Suprapubic skin (tissue), 4 donors: ENCODE measurements around the gene USP5. TPM values are rescaled to one million over a fixed set of nuclear protein-coding genes. Genes with fewer than 3 reads are reported as not detected.

Source experiments
- DNase-seq, 2 donors: peaks; one replicate each; pipeline ENCODE4 v3.0.0-alpha.2; 2019; ENCODE audit warnings: low spot score in 2 of 2
- H3K27ac ChIP-seq: fragments of 200-600 bp; sonication (generic); one replicate; pipeline ENCODE4 v1.5.1; 2019
- H3K27me3 ChIP-seq: fragments of 200-600 bp; sonication (generic); one replicate; pipeline ENCODE4 v1.5.1; 2019
- H3K36me3 ChIP-seq: fragments of 200-600 bp; sonication (generic); one replicate; pipeline ENCODE4 v1.5.1; 2019
- H3K4me1 ChIP-seq: fragments of 200-600 bp; sonication (generic); one replicate; pipeline ENCODE4 v1.5.1; 2019
- H3K4me3 ChIP-seq: fragments of 200-600 bp; sonication (generic); one replicate; pipeline ENCODE4 v1.5.1; 2019; ENCODE audit warnings: mild to moderate bottlenecking
- H3K9me3 ChIP-seq: fragments of 200-600 bp; sonication (generic); one replicate; pipeline ENCODE4 v1.5.1; 2019
- CTCF ChIP-seq, 2 donors: fragments of 200-600 bp in 1 of 2; fragments of 450-650 bp in 1 of 2; sonication (generic) in 1 of 2; IDR thresholded peaks; one replicate each; pipeline ENCODE4 v1.5.1; 2016 to 2019; ENCODE audit warnings: antibody characterized with exemption in 2 of 2, mild to moderate bottlenecking in 1 of 2, moderate library complexity in 1 of 2
- EP300 ChIP-seq: sonication (generic); formaldehyde crosslinking; IDR thresholded peaks from one replicate; pipeline ENCODE4 v1.6.1; 2017; ENCODE audit warnings: antibody characterized with exemption
- POLR2A ChIP-seq, 2 donors: fragments of 450-650 bp; IDR thresholded peaks; one replicate each; pipeline ENCODE4 v1.6.1; 2017; ENCODE audit warnings: antibody characterized with exemption in 2 of 2, mild to moderate bottlenecking in 2 of 2, moderate library complexity in 2 of 2
- POLR2AphosphoS5 ChIP-seq, 3 donors: sonication (generic); formaldehyde crosslinking; IDR thresholded peaks; one replicate each; pipeline ENCODE4 v1.6.1; 2017; ENCODE audit warnings: antibody characterized with exemption in 3 of 3
- WGBS: methylation state at CpG from one replicate; pipeline ENCODE4 v1.1.5; 2018; 5-methylcytosine and 5-hydroxymethylcytosine counted together
- total RNA-seq, 4 donors: library from RNA; depleted of rRNA; stranded (reverse); fragments of >200 nt; gene quantifications; one replicate each; pipeline ENCODE4 v1.1.0, GENCODE V29; 2016

The USP5 gene
- total RNA-seq = 10 to 100 TPM; 54.7 to 71.8 (median 68.9) TPM

- H3K4me1 ChIP-seq = peaks cover 24% of the 10 kb centered on the region
- under 1% methylated on average over 29 of the region's 65 CpGs for WGBS
- no peaks in the 10 kb centered on the region for H3K9me3 ChIP-seq
- H3K27me3 ChIP-seq = no peaks in the 10 kb centered on the region
- peaks cover 33% of the 10 kb centered on the region for H3K36me3 ChIP-seq
- peak; percentile 99 for DNase-seq
- peak within 1 kb of the TSS; percentile 64 for H3K4me3 ChIP-seq
- H3K27ac ChIP-seq = peak within 1 kb of the TSS; percentile 85
- TF ChIP-seq CTCF (IDR thresholded peaks at IDR 0.05) (no peak), POLR2AphosphoS5 (IDR thresholded peaks at IDR 0.05) (peak in 2 of 3 donors; percentile 64 to 87)
Measured at GRCh38 chr12:6851921-6852650, at the start of gene USP5. TSS of gene USP5 (plus strand) at chr12:6852150. CDS start at chr12:6852180, 30 bp downstream.

- TF ChIP-seq CTCF (IDR thresholded peaks at IDR 0.05) = no peak
- no peak for TF ChIP-seq POLR2AphosphoS5 (IDR thresholded peaks at IDR 0.05)
- TF ChIP-seq EP300 = no peak
- TF ChIP-seq POLR2A (IDR thresholded peaks at IDR 0.05) = no peak
- WGBS = 46% methylated on average over 1 of the region's 1 CpG
- H3K36me3 ChIP-seq = no peaks in the 10 kb centered on the region
- DNase-seq = no peak
- no peak overlapping the region for H3K27ac ChIP-seq
- no peaks in the 10 kb centered on the region for H3K27me3 ChIP-seq
- H3K4me1 ChIP-seq = no peaks in the 10 kb centered on the region
- H3K4me3 ChIP-seq = no peak overlapping the region
- H3K9me3 ChIP-seq = no peaks in the 10 kb centered on the region
Measured at GRCh38 chr12:6807170-6807569, 44.8 kb upstream of the USP5 start.

GRCh38 chr12:6809056-6809455, 42.9 kb upstream of the USP5 start:
- TF ChIP-seq POLR2A (IDR thresholded peaks at IDR 0.05) (no peak), CTCF (IDR thresholded peaks at IDR 0.05) (no peak), POLR2AphosphoS5 (IDR thresholded peaks at IDR 0.05) (no peak), EP300 (no peak)
- Histone ChIP-seq H3K27ac (no peak overlapping the region), H3K27me3 (no peaks in the 10 kb centered on the region), H3K4me1 (no peaks in the 10 kb centered on the region), H3K4me3 (no peak overlapping the region), H3K36me3 (no peaks in the 10 kb centered on the region), H3K9me3 (no peaks in the 10 kb centered on the region)
- WGBS = 84% methylated on average over 10 of the region's 10 CpGs
- DNase-seq = no peak

- 84% methylated on average over 1 of the region's 1 CpG for WGBS
- no peaks in the 10 kb centered on the region for H3K36me3 ChIP-seq
- DNase-seq = no peak
- no peak overlapping the region for H3K27ac ChIP-seq
- TF ChIP-seq POLR2AphosphoS5 (IDR thresholded peaks at IDR 0.05) (no peak), EP300 (no peak), CTCF (IDR thresholded peaks at IDR 0.05) (no peak), POLR2A (IDR thresholded peaks at IDR 0.05) (no peak)
- H3K27me3 ChIP-seq = no peaks in the 10 kb centered on the region
- no peak overlapping the region for H3K4me3 ChIP-seq
- H3K9me3 ChIP-seq = no peaks in the 10 kb centered on the region
- H3K4me1 ChIP-seq = no peaks in the 10 kb centered on the region
Measured at GRCh38 chr12:6810758-6811157, 41.2 kb upstream of the USP5 start.

GRCh38 chr12:6813363-6813762, 38.6 kb upstream of the USP5 start:
- WGBS = 47% methylated on average over 4 of the region's 4 CpGs
- DNase-seq = no peak
- Histone ChIP-seq H3K27ac (no peak overlapping the region), H3K36me3 (no peaks in the 10 kb centered on the region), H3K4me3 (no peak overlapping the region), H3K4me1 (no peaks in the 10 kb centered on the region), H3K27me3 (no peaks in the 10 kb centered on the region), H3K9me3 (no peaks in the 10 kb centered on the region)
- TF ChIP-seq EP300 (no peak), CTCF (IDR thresholded peaks at IDR 0.05) (no peak)
